AG08395 (cell line): ENCODE measurements around the gene ST6GAL2.

Experiments
- DNase-seq: peaks from one replicate; pipeline ENCODE4 v3.0.0; 2012; ENCODE audit warnings: mixed read lengths, low spot score

ST6GAL2 gene

DNA sequence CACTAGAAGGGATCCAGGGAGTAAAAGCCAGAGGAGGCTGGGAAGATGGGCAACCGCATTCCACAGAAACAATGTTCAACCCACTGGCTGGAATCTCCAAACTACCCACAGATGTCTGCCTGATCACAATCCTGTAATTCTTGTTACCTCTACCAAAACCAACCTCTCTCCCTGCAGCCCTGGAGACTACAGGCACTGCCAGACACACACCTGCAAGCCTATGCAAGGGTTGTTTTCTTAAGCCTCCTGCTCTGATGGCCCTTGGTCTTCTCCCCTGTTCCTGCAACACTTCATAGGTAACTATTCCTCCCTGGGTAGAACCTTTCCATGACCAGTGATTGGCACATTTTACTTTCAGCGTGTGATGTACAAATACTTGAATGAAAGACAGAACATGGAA is 21.9 kb downstream of the ST6GAL2 start:
- no peak for DNase-seq

DNA sequence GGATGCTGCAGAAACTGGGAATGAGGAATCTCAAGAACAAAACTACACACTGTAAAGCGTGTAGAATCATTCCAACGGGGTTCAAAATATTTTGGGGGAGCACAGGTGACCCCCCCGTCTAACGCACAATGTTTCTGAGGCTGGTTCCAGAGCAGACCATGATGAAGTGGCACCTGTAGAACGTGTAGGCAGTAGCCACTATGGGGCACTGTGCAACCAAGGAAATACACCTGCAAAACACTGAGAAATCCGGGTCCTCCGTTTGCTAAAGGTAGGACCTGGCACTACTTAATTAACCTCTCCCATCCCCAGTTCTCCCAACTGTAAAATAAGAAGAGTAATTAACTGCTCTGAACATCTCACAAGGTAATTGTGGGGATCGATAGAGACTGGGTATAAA is 22.6 kb downstream of the ST6GAL2 start:
- DNase-seq: no peak

DNA sequence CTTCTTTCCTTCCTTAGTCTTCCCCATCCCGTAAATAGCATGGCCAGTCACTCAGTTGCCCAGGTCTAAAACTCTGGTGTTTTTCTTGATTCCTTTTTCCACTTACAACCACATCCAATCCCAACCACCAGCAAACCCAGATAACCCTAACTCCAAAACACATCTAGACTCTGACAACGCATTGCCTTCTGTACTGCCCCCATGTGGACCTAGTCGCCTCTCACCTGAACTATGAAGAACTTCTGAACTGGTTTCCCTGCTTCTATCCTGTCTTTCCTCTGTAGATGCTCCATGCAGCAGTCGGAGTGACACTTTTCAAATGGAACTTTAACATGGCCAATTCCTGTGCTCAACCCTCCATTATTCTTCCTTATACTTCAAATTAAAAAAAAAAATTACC is 26.5 kb downstream of the ST6GAL2 start:
- DNase-seq: no peak

DNA sequence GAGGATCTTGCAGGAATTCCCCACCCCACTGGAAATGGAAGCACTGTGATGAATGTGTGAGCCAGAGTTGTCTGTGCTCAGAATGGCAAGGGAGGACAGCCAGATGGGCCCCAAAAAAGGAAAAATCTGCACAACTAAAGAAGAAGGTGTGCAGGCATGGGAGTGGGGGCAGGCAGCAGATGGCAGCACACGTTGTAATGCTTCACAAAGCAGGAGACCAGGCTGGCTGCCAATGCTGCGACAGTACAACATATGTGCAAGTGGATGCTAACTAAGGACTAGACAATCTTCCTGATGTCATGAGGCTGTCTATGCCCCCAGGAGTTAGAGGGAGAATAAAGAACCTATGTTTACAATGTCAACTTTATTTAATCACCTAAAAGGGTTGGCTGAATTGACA is 27.2 kb downstream of the ST6GAL2 start:
- no peak for DNase-seq

DNA sequence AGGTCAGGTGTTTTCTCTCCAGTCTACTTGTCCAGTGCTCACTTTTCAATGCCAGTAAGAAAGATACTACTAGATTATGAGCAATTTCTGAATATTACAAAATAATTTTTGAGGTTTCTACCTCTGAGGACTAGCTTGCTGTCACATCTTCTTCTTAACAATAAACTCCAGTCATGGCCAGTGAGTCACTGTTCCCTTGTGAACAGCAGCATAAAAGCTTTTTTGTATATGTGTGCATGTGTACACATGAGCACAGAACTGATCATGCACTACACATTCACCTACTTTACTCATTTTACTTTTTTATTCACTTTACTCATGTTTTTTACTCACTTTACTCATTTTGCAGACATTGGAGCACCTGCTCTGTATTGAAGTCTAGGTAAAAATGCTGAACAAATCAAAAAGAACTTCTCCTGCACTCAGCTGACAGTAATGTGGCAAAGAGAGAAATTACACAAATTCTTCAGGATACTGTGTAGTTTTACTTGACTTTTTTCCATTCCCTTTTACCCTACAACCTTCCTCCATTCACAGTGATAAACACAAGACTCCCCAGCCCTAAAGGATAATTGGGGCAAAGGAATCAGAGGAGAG is 28.0 kb downstream of the ST6GAL2 start:
- no peak for DNase-seq

DNA sequence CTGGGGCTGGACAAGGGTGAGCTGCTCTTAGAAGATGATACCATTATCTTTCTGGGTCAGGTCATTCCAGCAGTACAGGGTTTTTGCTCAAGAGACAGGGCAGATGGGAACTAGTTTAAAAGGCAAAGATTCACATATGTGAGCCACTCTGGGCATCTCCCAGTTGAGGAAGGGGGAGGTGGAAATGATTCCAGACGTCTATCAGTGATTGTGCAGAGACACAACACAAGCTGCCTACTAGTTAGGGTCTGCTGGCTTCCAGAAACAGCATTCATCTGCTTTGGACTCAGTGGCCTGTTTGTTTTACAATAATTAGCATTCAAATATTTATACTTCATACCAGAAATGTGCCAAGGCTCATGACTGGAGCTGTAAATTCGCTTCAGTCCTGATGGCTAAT is 32.3 kb downstream of the ST6GAL2 start:
- no peak for DNase-seq

DNA sequence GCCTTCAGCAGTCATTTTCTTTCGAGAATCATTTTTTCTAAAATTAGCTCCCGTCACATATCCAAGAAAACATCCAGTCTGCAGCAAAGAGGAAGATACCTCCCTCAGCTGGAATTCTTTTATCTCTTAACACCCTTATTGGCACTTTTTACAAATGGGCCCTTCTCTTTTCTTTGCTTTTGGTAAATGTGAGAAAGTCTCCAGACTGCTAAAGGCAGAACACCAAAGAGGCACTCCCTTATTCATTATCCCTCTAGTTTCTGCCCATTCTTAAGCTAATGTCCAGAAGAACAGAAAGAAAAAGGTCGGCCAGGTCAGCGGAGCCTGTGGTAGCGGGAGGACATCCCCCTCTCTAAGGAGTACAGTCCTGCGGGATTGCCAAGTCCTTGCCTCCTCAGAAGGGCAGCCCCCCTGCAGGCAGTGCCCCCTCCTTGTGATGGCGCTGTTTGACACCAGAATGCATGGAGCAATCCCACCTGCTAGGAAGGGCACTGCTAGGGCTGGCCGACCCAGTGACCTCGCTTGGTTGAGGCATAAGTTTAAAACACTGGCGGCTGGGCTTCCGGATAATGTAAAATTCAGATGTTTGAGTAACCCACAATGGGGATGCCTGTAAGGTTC is 34.0 kb downstream of the ST6GAL2 start:
- DNase-seq: no peak

DNA sequence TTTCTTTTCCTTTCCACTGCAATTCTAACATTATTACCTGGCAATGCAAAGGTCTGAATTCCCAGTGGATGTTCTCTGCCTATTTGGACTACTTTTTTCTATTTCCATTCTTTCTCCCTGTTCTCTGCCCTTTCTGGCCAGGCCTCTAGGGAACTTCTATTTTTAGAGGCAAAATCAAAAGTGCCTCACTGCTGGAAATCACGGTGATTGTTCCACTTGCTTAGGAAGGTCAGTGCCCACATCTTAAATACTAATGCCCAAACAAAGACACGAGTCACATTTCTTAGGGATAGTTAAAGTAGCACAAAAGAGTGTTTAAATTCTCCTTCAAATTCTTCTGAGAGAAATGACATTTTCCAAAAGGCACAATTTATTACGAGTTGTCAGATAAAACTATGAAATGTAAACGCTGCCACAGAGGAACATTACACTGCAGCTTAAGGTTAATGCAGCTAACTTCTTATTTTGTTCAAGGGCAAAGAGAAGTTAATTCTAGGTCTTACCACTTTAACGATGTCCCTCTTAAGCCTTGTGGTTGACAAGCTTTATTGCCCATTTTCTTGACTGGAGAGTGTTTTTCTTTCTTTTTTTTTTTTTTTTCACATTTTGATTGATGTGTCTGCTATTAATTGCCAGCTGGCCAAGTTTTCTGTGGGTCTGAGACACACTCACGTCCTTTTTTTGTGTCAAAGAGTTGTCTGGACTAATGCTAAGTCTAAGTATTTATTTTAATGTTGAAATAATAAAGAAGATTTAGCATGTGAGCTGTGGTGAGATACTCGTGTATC is 34.7 kb downstream of the ST6GAL2 start:
- no peak for DNase-seq

DNA sequence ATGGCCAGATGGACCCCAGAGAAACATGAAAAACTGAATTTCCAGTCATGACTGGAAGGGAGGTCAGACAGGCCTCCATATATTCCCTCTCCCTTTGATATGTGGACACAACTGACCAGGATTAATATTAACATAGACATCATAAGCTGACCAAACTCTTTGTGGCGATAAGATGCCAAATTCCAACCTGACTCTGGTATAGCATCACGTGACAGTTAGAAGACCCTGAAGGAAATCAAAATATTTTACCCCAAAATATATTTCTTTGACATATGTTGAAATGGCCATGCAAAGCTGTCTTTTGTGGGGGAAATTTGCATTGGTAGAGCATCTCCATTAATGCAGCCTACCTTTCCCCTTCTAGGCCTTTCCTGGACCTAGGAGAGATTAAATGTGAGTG is 36.7 kb downstream of the ST6GAL2 start:
- DNase-seq: no peak

DNA sequence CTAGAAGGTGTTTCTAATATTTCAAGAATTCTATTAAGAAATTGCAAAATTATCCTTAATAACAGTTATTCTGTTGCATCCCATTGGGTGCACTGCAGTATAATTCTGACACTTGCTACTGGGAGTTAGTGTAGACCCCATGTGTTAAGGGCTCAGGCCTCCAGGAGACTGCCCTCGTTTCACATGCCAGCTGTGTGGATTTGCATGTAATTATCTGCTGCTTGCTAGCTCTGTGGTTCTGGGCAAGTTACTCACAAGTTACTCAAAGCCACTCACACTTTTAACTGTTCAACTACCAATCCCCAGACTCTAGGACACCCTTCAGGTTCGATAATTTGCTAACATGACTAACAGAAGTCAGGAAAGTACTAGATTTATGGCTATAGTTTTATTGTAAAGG is 38.6 kb downstream of the ST6GAL2 start:
- no peak for DNase-seq

DNA sequence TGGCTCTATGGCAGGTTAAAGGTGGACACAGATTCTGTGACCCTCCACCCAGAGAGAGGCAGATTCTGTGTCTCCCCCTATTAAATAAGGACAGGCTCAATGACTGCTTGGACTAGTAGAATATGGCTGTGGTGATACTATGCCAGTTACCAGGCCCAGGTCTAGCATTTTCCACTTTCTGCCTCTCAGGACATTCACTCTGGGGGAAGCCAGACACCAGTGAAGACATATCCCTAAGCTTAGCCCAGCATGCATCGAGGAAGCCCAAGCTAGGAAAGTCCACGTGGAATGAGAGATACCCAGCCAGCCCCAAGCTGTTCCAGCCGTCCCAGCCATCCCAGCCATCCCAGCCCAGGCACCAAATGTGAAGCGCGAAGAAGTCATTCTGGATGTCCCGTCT is 40.3 kb downstream of the ST6GAL2 start:
- DNase-seq: no peak

DNA sequence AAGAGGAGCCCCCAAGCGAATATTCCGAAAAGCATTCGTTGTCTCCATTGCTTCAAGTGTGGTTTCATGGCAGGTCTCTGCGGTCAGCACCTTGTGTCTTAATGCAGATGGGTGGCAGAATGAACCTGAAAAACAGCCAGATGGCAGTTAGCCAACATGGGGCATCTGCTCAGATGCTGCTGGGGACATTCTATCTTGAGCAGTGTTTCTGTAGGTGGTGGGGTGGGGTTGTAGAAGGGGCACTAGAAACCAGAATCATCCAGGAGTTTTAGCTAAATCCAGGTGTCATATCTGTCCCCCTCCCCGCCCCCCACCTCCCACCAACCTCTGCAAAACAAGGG is 42.1 kb downstream of the ST6GAL2 start:
- DNase-seq: no peak

DNA sequence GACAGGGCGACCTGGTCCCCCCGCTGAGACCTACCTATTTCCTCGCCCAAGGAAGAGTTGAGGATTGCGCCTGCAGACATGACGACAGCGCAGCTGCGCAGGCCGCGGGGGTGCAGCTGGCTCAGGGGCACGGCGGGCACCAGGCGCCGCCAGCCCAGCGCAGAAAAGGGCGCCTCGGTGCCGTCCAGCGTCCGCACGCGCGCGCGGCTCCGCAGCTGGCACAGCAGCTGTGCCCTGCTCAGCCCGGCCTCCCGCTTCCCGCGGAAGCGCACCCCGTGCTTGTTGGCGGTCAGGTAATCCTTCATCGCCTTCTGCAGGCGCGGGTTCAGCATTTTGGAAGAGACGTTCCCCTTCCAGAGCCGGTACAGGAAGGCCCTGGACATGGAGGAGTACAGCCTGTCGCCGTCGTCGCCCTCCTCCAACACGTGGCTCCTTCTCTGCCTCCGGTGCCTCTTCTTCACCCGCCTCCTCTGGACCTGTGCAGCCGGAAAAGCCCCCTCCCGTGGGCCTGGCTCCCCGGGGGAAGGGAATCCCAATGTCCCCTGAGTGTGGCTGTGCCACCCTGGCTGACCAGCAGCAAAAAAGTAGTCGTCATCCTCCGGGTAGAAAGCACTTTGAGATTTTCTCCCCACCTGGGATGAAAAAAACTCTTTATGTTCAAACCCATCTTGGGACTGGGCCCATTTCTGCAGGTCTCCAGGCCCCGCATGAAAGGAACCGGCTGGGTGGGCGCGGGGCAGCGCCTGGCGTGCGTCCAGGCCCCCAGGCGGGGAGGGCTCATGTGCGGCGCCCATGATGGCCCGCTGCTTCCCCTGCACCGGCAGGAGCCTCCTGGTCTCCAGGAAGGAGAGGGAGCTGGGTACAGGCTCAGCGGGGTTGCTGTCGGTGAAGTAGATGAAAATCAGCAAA is 42.7 kb downstream of the ST6GAL2 start:
- DNase-seq: no peak

DNA sequence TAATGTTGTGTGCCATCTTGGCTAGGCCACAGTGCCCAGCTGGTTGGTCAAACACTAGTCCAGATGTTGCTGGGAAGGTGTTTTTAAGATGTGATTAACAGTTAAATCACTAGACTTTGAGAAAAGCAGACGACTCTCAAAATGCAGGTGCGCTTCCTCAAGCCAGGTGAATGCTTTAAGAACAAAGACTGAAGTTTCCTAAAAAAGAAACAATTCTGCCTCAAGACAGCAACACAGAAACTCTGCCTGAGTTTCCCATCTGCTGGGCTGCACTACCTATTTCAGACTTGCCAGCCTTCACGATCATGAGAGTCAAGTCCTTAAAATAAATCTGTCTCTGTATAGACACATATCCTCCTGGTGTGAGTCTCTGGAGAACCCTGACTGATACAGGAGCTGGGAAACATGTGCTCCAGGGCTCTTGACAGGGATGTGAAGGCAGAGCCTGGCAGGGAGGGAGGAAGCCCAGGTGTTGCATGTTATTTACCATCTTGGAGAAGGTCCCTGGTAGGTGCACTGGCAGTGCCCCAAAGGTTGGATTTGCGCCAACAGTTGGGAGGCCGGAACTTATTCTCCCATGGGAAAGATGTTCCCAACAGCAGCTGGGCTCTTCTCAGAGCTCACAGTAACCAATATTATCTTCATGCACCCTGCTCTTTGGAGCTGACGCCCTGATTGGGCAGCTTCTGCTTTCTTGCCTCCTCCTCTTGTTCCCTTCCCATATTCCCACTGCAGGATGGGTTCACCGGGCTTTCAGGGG is 43.9 kb downstream of the ST6GAL2 start:
- DNase-seq: no peak

DNA sequence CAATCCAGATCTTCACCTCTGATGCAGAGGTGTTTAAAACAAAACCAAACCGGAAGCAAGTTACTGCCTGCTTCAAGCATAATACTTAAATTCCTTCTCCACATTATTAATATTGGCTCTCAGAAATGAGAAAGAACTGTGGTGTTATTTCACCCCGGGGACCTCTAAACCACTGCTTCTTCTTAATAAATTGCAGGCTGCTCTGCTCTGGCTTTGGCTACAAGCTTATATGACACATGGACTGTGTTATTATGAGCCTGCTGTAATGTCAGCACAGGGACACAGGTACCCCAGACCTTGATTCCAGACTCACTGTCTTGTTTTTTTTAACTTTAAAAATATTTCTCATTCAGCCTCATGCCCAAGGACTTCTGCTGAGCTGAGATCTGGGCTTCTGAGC is 45.1 kb downstream of the ST6GAL2 start:
- DNase-seq: no peak

DNA sequence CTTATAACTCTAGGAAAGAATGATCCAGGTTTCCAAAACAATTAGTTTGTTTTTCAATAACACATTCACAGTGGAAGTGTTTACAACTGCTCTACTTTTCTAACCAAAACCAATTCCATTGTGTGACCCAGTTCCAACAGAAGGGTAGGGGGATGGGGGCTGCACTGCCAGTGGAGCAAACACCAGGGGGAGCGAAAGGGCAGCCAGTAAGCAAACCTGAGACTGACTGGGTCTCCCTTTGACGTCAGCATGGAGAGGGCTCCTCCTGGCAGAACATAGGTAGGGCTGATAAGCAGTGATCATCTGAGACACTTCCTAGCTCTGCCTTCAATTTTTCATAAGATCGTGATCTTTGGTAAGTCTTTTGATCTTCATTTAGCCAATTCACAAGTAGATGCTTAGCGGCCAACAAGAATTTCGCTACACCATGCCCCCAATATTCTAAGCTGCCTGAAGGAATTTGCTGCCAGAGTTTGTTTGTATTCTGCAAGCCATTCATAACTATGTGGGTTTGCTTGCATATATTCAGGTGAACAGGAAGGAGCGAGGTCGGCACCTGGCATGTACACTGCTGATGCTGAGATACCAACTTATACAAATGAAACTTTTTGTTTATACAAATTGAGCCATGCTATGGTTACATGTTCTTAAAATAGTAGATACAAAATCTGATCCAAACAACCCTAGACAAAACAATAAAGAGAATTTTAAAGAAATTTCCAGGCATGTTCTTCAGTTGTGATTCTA is 45.9 kb downstream of the ST6GAL2 start:
- DNase-seq: no peak

DNA sequence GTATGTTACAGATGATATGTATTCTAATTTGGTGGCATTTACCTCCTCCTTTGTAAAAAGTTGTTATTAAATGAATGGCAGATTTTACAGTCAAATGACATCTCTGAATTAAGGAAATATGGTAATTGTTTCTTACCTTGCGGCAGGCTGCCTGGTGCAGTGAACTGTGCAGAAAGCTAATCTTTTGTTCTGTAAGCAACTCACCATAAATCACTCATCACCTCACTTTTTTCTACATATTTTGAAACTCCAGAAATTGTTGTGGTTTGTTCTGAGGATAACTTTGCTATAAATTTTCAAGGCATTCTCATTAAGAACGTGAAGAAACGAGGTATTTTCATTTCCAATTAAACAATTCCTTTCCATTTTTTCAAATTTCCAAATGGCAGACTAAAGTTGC is 52.7 kb downstream of the ST6GAL2 start:
- no peak for DNase-seq

DNA sequence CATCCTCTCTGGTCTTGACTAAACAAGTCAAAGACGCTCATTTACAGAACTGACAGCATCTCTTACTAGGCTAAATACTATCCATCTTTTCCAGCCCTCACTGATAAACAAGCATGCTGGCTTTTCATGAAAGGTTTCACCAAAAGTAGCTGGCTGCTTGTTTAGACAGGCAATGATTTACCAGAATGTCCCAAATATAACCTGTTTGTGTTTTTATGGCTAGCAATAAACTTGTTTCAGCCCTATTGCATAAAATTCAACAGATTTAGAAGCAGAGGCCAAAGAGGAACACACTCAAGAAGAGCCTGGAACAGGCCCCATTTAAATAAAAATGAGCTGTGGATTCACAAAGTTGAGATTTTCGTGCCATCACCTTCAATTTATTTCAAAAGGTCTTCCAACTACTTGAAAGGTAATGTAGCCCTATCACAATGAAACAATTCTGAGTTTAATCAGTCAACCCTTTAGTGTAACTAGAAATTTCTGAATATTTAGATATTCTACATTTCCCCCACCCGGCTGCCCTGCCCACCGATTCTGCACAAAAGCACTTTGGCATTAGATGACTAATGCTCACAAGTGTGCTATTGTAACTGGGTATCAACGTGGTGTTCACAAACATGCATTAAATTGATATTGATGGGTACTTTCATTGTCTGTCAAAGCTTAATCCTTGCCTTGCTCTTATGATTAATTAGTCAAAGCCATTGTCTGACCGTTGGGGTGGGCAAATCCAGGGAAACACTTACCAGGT is 54.0 kb downstream of the ST6GAL2 start:
- DNase-seq: no peak

DNA sequence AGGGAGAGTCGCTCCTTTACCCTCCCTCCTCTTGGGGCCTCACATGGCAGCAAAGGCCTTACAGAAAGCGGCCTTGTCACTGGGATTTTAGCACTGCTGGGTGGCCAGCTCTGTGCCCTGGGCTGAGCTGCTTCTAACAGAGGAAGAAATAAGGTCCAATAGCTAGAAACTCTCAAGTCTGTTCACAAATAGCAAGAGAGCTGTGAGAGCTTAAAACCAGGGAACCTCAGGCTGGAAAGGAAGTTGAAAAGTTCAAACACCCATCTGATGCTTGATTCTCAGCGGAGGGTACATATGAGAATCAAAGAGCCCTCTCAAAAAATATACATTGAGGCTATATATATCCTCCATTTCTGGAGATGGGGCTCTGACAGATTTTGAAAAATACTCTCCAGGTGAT is 54.7 kb downstream of the ST6GAL2 start:
- no peak for DNase-seq

DNA sequence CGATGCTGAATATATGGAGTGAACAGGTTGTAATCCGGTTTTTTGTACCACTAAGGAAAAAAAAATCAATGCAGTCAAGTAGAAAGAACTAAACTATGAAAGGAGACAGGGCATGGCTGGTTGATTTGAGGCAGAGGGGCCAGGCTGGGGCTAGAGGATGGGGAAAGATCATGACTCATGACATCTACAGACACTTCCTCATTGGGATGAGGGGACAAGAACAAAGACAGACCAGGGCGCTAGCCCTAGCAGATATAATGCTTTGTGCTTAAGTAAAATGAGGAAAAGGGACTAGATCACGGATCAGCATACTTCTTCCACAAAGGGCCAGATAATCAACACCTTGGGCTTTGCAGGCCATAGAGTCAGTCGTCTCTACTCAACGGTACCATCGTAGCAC is 55.8 kb downstream of the ST6GAL2 start:
- DNase-seq: no peak
